Measurements from ENCODE around the gene NUDC. TPM values are rescaled to one million over a fixed set of nuclear protein-coding genes. Genes with fewer than 3 reads are reported as not detected.

NUDC gene
- total RNA-seq, 4 donors from 2014 or later = 44.1 to 80.2 (median 55.9) TPM

- no peak overlapping the region for H3K4me3 ChIP-seq (replicated peaks in 1 of 3)
- H3K27me3 ChIP-seq = no peaks in the 10 kb centered on the region
- peaks cover 7 to 11% of the 10 kb centered on the region in 2 donors for H3K4me1 ChIP-seq
- peak; percentile 40 to 62 for DNase-seq
- H3K9me3 ChIP-seq = no peaks in the 10 kb centered on the region
- TF ChIP-seq POLR2A (IDR thresholded peaks at IDR 0.05) (no peak), CTCF (IDR thresholded peaks at IDR 0.05) (no peak)
- H3K36me3 ChIP-seq = no peaks in the 10 kb centered on the region
- intact Hi-C loops (cut with DNase I) = no loop called here
- WGBS, 2 donors = 32 to 52% methylated on average over 5 of the region's 5 CpGs
- H3K27ac ChIP-seq = no peak overlapping the region
Observed at GRCh38 chr1:26915204-26915842, 6.2 kb upstream of the NUDC start.

GRCh38 chr1:26921126-26921539 is 410 bp upstream of the NUDC start:
- intact Hi-C loops (cut with DNase I) = no loop called here
- no peak for TF ChIP-seq CTCF (IDR thresholded peaks at IDR 0.05)
- no peak for TF ChIP-seq POLR2A (IDR thresholded peaks at IDR 0.05)
- H3K4me1 ChIP-seq = peaks cover 13 to 19% of the 10 kb centered on the region in 2 donors
- no peaks in the 10 kb centered on the region for H3K9me3 ChIP-seq
- peak overlapping the region; percentile 7 to 100 (median 93) for H3K27ac ChIP-seq
- peaks cover 16 to 21% of the 10 kb centered on the region in 2 donors for H3K36me3 ChIP-seq
- no peaks in the 10 kb centered on the region for H3K27me3 ChIP-seq
- DNase-seq = no peak
- peak overlapping the region in 1 of 3 donors; percentile 79 for H3K4me3 ChIP-seq (replicated peaks in 1 of 3)
- 22 to 24% methylated on average over 7 of the region's 7 CpGs for WGBS, 2 donors

- H3K36me3 ChIP-seq = peaks cover 23 to 30% of the 10 kb centered on the region in 2 donors
- TF ChIP-seq POLR2A (IDR thresholded peaks at IDR 0.05) (no peak), CTCF (IDR thresholded peaks at IDR 0.05) (no peak)
- peak overlapping the region; percentile 44 to 85 (median 79) for H3K4me3 ChIP-seq (replicated peaks in 1 of 3)
- H3K27ac ChIP-seq = peak overlapping the region in 1 of 3 donors; percentile 100
- intact Hi-C loops (cut with DNase I) = no loop called here
- no peaks in the 10 kb centered on the region for H3K9me3 ChIP-seq
- WGBS, 2 donors = 39 to 50% methylated on average over 6 of the region's 6 CpGs
- DNase-seq = no peak
- peaks cover 13 to 19% of the 10 kb centered on the region in 2 donors for H3K4me1 ChIP-seq
- H3K27me3 ChIP-seq = no peaks in the 10 kb centered on the region
Observed at GRCh38 chr1:26922431-26922729, 837 bp downstream of the NUDC start.

- 93 to 97% methylated on average over 3 of the region's 3 CpGs for WGBS, 2 donors
- Histone ChIP-seq H3K27ac (no peak overlapping the region), H3K36me3 (peaks cover 23 to 30% of the 10 kb centered on the region in 2 donors), H3K27me3 (no peaks in the 10 kb centered on the region), H3K9me3 (no peaks in the 10 kb centered on the region), H3K4me3 (replicated peaks in 1 of 3) (no peak overlapping the region), H3K4me1 (peaks cover 13 to 19% of the 10 kb centered on the region in 2 donors)
- TF ChIP-seq POLR2A (IDR thresholded peaks at IDR 0.05) = no peak
- TF ChIP-seq CTCF (IDR thresholded peaks at IDR 0.05) = no peak
- intact Hi-C loops (cut with DNase I) = no loop called here
- no peak for DNase-seq
Observed at GRCh38 chr1:26922901-26923300, 1.4 kb downstream of the NUDC start.

GRCh38 chr1:26923711-26924110 is 2.2 kb downstream of the NUDC start:
- Histone ChIP-seq H3K27ac (no peak overlapping the region), H3K4me1 (peaks cover 13 to 19% of the 10 kb centered on the region in 2 donors), H3K4me3 (replicated peaks in 1 of 3) (no peak overlapping the region), H3K36me3 (peaks cover 23 to 30% of the 10 kb centered on the region in 2 donors), H3K27me3 (no peaks in the 10 kb centered on the region), H3K9me3 (no peaks in the 10 kb centered on the region)
- TF ChIP-seq POLR2A (IDR thresholded peaks at IDR 0.05) (no peak), CTCF (IDR thresholded peaks at IDR 0.05) (no peak)
- intact Hi-C loops (cut with DNase I) = no loop called here
- DNase-seq = no peak
- 94 to 98% methylated on average over 3 of the region's 3 CpGs for WGBS, 2 donors
